Neural progenitor cell (in vitro differentiated cells): ENCODE data around the gene TEKTIP1.

ENCODE experiments used
- EZH2 ChIP-seq: fragments of 200-600 bp; sonication (generic); IDR thresholded peaks from 2 replicates; pipeline ENCODE4 v1.6.1; 2017; ENCODE audit warnings: antibody characterized with exemption, mild to moderate bottlenecking, moderate library complexity
- TF ChIP-seq, protein P1 (sequence below): fragments of 200-600 bp; sonication (generic); IDR thresholded peaks from 2 replicates; pipeline ENCODE4 v1.5.1; 2017; ENCODE audit warnings: antibody characterized with exemption, mild to moderate bottlenecking

DNA sequence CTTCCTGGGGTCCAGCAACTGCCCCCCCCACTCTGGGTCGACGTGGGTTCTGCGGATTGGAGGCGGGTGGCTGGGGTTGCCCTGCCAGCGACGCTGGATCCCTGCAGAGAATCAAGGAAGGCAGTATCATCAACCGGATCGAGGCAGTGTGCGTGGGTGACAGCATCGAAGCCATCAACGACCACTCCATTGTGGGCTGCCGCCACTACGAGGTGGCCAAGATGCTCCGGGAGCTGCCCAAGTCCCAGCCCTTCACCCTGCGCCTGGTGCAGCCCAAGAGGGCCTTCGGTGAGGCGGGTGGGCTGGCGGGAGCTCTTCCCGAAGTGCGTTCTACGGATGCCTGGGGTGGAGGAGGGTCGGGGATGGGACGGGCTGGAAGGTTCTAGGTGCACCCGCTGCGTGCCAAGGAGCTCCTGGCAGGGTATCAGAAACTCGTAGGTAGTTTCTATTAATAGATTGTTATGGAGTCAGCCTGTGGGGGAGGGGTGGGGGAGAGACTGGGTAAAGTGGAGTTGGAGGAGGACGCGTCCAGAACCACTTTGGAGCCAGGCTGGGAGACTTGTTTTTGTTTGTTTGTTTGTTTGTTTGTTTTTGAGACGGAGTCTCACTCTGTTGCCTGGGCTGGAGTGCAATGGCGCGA, 47.9 kb downstream of the TEKTIP1 start:
- TF ChIP-seq, protein P1, sequence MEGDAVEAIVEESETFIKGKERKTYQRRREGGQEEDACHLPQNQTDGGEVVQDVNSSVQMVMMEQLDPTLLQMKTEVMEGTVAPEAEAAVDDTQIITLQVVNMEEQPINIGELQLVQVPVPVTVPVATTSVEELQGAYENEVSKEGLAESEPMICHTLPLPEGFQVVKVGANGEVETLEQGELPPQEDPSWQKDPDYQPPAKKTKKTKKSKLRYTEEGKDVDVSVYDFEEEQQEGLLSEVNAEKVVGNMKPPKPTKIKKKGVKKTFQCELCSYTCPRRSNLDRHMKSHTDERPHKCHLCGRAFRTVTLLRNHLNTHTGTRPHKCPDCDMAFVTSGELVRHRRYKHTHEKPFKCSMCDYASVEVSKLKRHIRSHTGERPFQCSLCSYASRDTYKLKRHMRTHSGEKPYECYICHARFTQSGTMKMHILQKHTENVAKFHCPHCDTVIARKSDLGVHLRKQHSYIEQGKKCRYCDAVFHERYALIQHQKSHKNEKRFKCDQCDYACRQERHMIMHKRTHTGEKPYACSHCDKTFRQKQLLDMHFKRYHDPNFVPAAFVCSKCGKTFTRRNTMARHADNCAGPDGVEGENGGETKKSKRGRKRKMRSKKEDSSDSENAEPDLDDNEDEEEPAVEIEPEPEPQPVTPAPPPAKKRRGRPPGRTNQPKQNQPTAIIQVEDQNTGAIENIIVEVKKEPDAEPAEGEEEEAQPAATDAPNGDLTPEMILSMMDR: no peak
- no peak for TF ChIP-seq EZH2
